ENCODE results near the gene HGFAC.

Gene HGFAC

GRCh38 chr4:3411676-3412075 is 30.1 kb upstream of the HGFAC start:
- DNase-seq = no peak

- no peak for DNase-seq
These were observed 29.3 kb upstream of the HGFAC start for GRCh38 chr4:3412257-3413020.

GRCh38 chr4:3413217-3413671 is 28.5 kb upstream of the HGFAC start:
- no peak for DNase-seq

GRCh38 chr4:3413675-3414420 is 27.9 kb upstream of the HGFAC start:
- DNase-seq = no peak

GRCh38 chr4:3414421-3415279 is 27.1 kb upstream of the HGFAC start:
- no peak for DNase-seq

GRCh38 chr4:3415471-3416141 is 26.2 kb upstream of the HGFAC start:
- no peak for DNase-seq

DNA sequence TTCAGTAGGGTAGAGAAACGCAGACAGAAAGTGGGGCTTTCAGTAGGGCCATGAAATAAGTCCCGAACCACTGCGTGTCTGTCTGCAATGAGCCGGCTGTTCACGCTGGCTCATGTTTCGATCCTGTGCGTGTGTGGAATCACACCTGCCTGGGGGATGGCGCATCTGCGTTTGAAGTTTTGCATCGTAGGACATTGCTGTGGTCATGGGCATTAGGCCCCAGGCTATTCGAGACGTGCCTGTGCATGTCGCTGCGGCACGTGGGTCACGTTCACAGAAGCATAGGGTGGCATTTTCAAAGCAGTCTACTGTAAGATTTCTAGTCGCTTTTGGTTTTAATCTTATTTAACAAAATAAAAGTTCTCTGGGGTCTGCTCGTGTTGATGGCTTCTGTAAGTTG is 25.5 kb upstream of the HGFAC start:
- no peak for DNase-seq

DNA sequence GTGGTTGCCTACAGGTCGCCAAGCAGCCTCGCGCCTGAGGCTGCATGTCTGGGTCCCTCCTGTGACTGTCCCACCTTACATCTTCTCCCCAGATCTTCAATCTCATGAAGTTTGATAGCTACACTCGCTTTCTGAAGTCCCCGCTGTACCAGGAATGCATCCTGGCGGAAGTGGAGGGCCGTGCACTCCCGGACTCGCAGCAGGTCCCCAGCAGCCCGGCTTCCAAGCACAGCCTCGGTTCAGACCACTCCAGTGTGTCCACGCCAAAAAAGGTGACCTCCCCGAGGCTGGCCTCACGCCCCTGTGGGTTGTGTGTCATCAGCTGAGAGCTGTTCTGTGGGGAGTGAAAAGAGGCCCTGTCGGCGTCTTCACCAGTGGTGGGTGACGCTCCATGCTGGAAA is 24.9 kb upstream of the HGFAC start:
- DNase-seq = no peak

- no peak for DNase-seq
These were observed 24.3 kb upstream of the HGFAC start for GRCh38 chr4:3417448-3417847.

DNA sequence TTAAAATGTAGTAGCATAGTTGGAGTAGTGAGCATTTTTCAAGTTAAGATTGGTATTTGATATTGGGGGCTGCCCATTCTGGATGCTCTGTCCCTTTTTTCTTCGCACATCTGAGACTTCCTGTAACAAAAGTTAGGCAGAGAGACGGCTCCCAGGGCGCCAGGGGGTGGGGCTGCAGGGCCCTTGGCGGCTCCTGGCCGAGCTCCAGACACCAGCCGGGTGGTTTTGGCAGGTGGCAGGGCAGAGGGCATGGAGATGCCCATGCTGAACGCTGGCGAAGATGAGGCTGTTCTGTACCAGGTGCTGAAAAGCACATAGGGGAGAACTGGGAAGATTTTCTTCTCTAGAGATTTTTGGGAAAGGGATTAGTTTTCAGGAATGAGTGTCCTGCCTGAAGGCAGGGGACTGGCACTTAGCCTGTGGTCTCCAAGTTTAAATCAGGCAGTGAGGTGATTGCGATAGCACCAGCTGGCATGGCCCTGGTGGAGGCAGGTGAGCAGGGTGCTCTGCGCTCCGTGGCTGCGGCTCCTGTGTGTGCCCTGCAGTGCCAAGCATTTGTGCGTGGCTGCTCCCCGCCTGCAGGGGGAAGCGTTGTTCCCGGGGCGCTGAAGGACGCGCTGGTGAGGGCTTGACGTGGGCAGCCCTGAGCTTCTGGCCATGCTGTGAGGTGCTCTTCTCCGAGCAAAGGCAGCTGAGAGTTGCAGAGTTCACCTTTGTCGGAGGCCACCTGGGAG is 23.6 kb upstream of the HGFAC start:
- no peak for DNase-seq

DNA sequence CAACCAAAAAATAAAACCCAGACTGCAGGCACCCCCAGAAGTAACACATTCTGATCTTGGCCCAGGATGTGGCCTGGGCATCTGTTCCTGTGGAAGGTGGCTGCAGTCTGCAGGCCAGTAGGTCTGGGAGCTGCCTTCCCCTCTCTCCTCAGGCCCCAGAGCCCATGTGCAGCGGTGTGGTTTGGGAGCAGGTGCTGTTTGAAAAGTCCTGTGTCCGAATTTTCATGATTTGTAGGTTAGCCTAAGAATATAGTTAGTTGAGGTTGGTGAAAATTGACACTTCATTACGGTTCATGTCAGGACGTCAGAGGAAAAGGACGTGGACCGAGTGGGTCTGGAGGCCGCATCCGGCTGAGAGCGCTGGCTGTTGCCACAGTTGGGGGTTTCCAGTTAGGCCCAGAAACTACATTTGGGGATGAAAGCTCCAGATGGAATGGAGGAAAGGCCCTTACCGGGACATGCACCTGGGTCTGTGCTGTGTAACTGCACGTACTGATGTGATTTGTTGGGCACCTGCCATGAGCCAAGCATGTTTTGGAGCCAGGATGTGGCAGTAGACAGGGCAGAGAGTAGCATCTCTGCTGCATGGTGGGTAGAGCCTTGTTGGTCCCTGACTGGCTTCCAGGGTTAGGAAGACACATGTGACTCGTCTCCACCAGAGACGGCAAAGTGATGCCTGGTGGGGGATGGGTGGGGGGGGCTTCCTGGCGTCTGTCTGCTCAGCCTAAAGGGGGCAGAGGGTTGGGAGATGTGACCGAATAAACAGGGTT is 21.7 kb upstream of the HGFAC start:
- no peak for DNase-seq

- no peak for DNase-seq
These were observed 21.2 kb upstream of the HGFAC start for GRCh38 chr4:3420606-3420955.

GRCh38 chr4:3420956-3421355 is 20.8 kb upstream of the HGFAC start:
- DNase-seq = no peak

- DNase-seq = no peak
These were observed 20.3 kb upstream of the HGFAC start for GRCh38 chr4:3421470-3421869.

GRCh38 chr4:3422241-3422801 is 19.4 kb upstream of the HGFAC start:
- no peak for DNase-seq

GRCh38 chr4:3422808-3423297 is 18.9 kb upstream of the HGFAC start:
- no peak for DNase-seq

DNA sequence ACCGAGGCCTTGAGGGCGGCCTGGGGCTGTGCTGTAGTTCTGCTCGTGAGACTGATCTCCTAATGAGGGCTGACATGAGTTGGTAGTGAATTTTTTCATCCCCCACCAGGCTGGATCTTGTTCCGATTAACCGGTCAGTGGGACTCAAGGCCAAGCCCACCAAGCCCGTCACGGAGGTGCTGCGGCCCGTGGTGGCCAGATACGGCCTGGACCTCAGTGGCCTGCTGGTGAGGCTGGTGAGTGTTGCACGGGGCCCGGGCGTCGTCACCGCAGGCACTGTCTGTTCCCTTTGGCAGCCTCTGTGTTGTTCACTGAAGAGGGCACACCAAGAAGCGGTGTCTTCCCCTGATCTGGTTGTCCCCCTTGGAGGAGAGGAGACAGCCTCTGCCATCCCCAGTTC is 18.4 kb upstream of the HGFAC start:
- DNase-seq = no peak

- DNase-seq = no peak
These were observed 17.8 kb upstream of the HGFAC start for GRCh38 chr4:3423952-3424351.

GRCh38 chr4:3424522-3425095 is 17.2 kb upstream of the HGFAC start:
- no peak for DNase-seq

- DNase-seq = no peak
These were observed 15.2 kb upstream of the HGFAC start for GRCh38 chr4:3426465-3427133.
